Measurements from ENCODE around the gene EPHA5. TPM values are rescaled to one million over a fixed set of nuclear protein-coding genes. Genes with fewer than 3 reads are reported as not detected.

The EPHA5 gene
- polyA plus RNA-seq, 1 donor (not counting 4 experiments of a cell fraction or from before 2014, with no cell fraction given): not detected

- Histone ChIP-seq H3K9ac (ENCODE audit: control insufficient read depth, extremely low read depth, insufficient read depth, low read length) (no peak overlapping the region), H3K4me3 (ENCODE audit: control insufficient read depth in 2 of 3, extremely low read depth in 1 of 3, insufficient read depth in 2 of 3, low read depth in 1 of 3, low read length in 3 of 3) (no peak overlapping the region), H3K36me3 (ENCODE audit: control insufficient read depth in 2 of 2, extremely low read depth in 1 of 2, insufficient read depth in 2 of 2, low read length in 2 of 2) (no peaks in the 10 kb centered on the region), H4K20me1 (ENCODE audit: control insufficient read depth, extremely low read depth, insufficient read depth, low read length) (no peaks in the 10 kb centered on the region), H3K4me1 (ENCODE audit: control insufficient read depth, extremely low read depth, insufficient read depth, low read length) (no peaks in the 10 kb centered on the region), H3K27ac (ENCODE audit: control insufficient read depth, insufficient read depth, low read length) (no peak overlapping the region), H3K9me1 (ENCODE audit: control insufficient read depth, extremely low read depth, insufficient read depth, low read length) (no peaks in the 10 kb centered on the region), H2AFZ (ENCODE audit: control insufficient read depth, low read length) (peak overlapping the region; percentile 17), H3K79me2 (ENCODE audit: control insufficient read depth, insufficient read depth, low read length) (no peaks in the 10 kb centered on the region), H3K4me2 (ENCODE audit: control insufficient read depth, extremely low read depth, insufficient read depth, low read depth, low read length) (peak overlapping the region; percentile 0), H3K27me3 (ENCODE audit: control insufficient read depth, extremely low read depth, insufficient read depth, low read length) (no peaks in the 10 kb centered on the region), H3K9me3 (ENCODE audit: control insufficient read depth, low read depth, low read length) (no peaks in the 10 kb centered on the region)
- DNase-seq (ENCODE audit: low read depth, low spot score): peak; percentile 4
- FAIRE-seq: peak; percentile 80
- dilution Hi-C loops (cut with MboI; ENCODE audit: extremely low pct_ligation_motif_present, low sequenced_read_pairs): no loop called here
- TF ChIP-seq EZH2 (IDR thresholded peaks at IDR 0.05; ENCODE audit: low read length): no peak
- TF ChIP-seq, protein P1, sequence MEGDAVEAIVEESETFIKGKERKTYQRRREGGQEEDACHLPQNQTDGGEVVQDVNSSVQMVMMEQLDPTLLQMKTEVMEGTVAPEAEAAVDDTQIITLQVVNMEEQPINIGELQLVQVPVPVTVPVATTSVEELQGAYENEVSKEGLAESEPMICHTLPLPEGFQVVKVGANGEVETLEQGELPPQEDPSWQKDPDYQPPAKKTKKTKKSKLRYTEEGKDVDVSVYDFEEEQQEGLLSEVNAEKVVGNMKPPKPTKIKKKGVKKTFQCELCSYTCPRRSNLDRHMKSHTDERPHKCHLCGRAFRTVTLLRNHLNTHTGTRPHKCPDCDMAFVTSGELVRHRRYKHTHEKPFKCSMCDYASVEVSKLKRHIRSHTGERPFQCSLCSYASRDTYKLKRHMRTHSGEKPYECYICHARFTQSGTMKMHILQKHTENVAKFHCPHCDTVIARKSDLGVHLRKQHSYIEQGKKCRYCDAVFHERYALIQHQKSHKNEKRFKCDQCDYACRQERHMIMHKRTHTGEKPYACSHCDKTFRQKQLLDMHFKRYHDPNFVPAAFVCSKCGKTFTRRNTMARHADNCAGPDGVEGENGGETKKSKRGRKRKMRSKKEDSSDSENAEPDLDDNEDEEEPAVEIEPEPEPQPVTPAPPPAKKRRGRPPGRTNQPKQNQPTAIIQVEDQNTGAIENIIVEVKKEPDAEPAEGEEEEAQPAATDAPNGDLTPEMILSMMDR (optimal IDR thresholded peaks at IDR 0.05 in 1 of 3, IDR thresholded peaks at IDR 0.05 in 1 of 3, conservative IDR thresholded peaks at IDR 0.05 in 1 of 3; ENCODE audit: extremely low read depth in 1 of 3, insufficient read depth in 2 of 3, low read length in 3 of 3): no peak
Observed at GRCh38 chr4:65370709-65371108, 299.6 kb downstream of the EPHA5 start.

DNA sequence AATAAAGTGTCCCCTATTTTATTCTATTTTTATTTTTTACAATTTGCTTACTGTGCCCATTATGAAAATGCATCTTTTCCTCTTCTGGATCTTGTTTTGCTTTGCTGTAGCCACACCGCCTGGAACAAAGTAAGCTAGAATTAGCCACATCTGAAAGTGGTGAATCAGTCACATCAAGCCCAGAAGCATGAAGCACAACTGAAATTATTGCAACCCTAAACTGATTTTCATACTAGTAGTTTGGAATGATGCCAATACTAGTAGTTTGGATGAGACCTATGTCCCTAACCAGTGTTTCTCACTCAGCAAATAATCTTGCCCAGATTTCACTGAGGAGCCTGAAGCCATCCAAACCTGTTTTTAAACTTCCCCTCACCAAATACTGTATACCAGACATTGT is 303.0 kb downstream of the EPHA5 start:
- H3K9me1 ChIP-seq (ENCODE audit: control insufficient read depth, extremely low read depth, insufficient read depth, low read length): no peaks in the 10 kb centered on the region
- no peak overlapping the region for H3K27ac ChIP-seq (ENCODE audit: control insufficient read depth, insufficient read depth, low read length)
- no peak overlapping the region for H3K4me3 ChIP-seq (ENCODE audit: control insufficient read depth in 2 of 3, extremely low read depth in 1 of 3, insufficient read depth in 2 of 3, low read depth in 1 of 3, low read length in 3 of 3)
- no peak for DNase-seq (ENCODE audit: low read depth, low spot score)
- H3K4me1 ChIP-seq (ENCODE audit: control insufficient read depth, extremely low read depth, insufficient read depth, low read length): no peaks in the 10 kb centered on the region
- H3K36me3 ChIP-seq (ENCODE audit: control insufficient read depth in 2 of 2, extremely low read depth in 1 of 2, insufficient read depth in 2 of 2, low read length in 2 of 2): no peaks in the 10 kb centered on the region
- no peaks in the 10 kb centered on the region for H3K79me2 ChIP-seq (ENCODE audit: control insufficient read depth, insufficient read depth, low read length)
- no peak overlapping the region for H3K4me2 ChIP-seq (ENCODE audit: control insufficient read depth, extremely low read depth, insufficient read depth, low read depth, low read length)
- dilution Hi-C loops (cut with MboI; ENCODE audit: extremely low pct_ligation_motif_present, low sequenced_read_pairs): no loop called here
- H3K27me3 ChIP-seq (ENCODE audit: control insufficient read depth, extremely low read depth, insufficient read depth, low read length): no peaks in the 10 kb centered on the region
- no peak overlapping the region for H2AFZ ChIP-seq (ENCODE audit: control insufficient read depth, low read length)
- no peak for TF ChIP-seq EZH2 (IDR thresholded peaks at IDR 0.05; ENCODE audit: low read length)
- TF ChIP-seq, protein P1 (optimal IDR thresholded peaks at IDR 0.05 in 1 of 3, IDR thresholded peaks at IDR 0.05 in 1 of 3, conservative IDR thresholded peaks at IDR 0.05 in 1 of 3; ENCODE audit: extremely low read depth in 1 of 3, insufficient read depth in 2 of 3, low read length in 3 of 3): no peak
- H3K9ac ChIP-seq (ENCODE audit: control insufficient read depth, extremely low read depth, insufficient read depth, low read length): no peak overlapping the region
- no peaks in the 10 kb centered on the region for H4K20me1 ChIP-seq (ENCODE audit: control insufficient read depth, extremely low read depth, insufficient read depth, low read length)
- no peaks in the 10 kb centered on the region for H3K9me3 ChIP-seq (ENCODE audit: control insufficient read depth, low read depth, low read length)
- no peak for FAIRE-seq

Data from keratinocyte (primary cell).